G401 (cell line): ENCODE measurements around the gene CTSW. TPM values are rescaled to one million over a fixed set of nuclear protein-coding genes. Genes with fewer than 3 reads are reported as not detected.

Experiments used
- DNase-seq: peaks from one replicate; pipeline ENCODE4 v3.0.0-alpha.2; 2015; ENCODE audit warnings: low spot score
- in situ Hi-C: cut with HindIII; loops from 2 replicates; pipeline ENCODE4 v1.10.0; 2016; ENCODE audit warnings: low sequenced_read_pairs, mixed read lengths
- total RNA-seq: library from RNA; depleted of rRNA; stranded (reverse); fragments of >200 nt; shearing (Covaris generic); gene quantifications from 2 replicates; pipeline ENCODE4 v1.2.3, GENCODE V29; 2014; rRNA removed

Gene CTSW
- total RNA-seq, 1 experiment from 2014 or later: not detected

- in situ Hi-C loops: no loop called here
- DNase-seq: no peak
These were observed 38.0 kb downstream of the CTSW start for GRCh38 chr11:65917434-65918210.

- peak; percentile 36 for DNase-seq
- in situ Hi-C loops: no loop called here
These were observed 38.8 kb downstream of the CTSW start, which contains the start of gene C11orf68 for GRCh38 chr11:65918211-65919140. C11orf68 (minus strand) TSS chr11:65919062; CDS start chr11:65919031, 31 bp downstream.

DNA sequence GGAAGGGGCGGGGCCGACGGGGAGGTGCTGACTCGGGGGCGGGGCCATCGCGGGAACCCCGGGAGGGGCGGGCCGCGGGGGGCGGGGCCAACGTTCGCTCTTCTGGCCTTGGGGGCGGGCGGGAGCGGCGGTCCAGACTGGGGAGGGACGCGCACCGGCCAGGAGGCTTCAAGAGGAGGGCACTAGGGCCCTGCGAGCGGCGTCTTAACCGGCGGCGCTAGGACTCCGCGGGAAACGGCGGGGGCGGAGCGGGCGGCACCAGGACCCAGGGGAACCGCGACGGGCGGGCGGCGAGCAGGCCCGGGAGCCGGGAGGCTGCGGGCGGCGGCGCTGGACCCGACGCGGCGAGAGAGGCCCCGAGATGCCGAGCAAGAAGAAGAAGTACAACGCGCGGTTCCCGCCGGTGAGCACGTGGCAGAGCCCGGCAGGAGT, 39.5 kb downstream of the CTSW start, which contains the start of gene DRAP1:
DRAP1 (plus strand) TSS at position 286 of the 432 bp plus-strand sequence; CDS start at position 362, 76 bp downstream.
- in situ Hi-C loops: no loop called here
- DNase-seq: peak; percentile 99

GRCh38 chr11:65919573-65920371, 40.1 kb downstream of the CTSW start:
- in situ Hi-C loops: no loop called here
- peak; percentile 33 for DNase-seq

- no peak for DNase-seq
- in situ Hi-C loops: no loop called here
These were observed 40.8 kb downstream of the CTSW start for GRCh38 chr11:65920372-65920802.

DNA sequence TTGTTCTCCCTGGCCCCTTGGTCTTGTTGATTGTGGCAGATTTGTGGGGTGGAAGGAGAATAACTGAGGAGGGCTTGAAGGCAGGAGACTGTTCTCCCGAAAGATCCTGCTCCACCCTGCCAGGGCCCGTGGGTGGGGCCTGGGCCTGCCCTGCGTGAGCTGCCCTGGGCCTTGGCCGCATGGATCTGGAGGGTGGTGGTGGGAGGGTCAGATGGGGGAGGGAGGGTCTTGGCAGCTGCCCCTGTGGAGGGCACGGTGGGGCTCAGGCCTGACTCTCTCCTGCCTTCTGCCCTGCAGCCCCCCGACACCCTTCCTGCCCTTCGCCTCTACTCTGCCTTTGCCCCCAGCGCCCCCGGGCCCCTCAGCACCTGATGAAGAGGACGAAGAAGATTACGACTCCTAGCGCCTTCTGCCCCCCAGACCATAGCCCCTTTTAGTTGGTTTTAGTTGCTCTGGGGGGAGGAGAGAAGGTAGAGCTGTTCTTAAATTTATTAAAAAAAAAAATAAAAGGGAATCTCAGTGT, 41.5 kb downstream of the CTSW start:
- no peak for DNase-seq
- in situ Hi-C loops: no loop called here

GRCh38 chr11:65921876-65922275, 42.2 kb downstream of the CTSW start:
- in situ Hi-C loops: no loop called here
- DNase-seq: no peak

GRCh38 chr11:65922565-65922964, 42.9 kb downstream of the CTSW start:
- DNase-seq: no peak
- in situ Hi-C loops: no loop called here

GRCh38 chr11:65925397-65925796, 45.8 kb downstream of the CTSW start:
- in situ Hi-C loops: no loop called here
- DNase-seq: no peak

DNA sequence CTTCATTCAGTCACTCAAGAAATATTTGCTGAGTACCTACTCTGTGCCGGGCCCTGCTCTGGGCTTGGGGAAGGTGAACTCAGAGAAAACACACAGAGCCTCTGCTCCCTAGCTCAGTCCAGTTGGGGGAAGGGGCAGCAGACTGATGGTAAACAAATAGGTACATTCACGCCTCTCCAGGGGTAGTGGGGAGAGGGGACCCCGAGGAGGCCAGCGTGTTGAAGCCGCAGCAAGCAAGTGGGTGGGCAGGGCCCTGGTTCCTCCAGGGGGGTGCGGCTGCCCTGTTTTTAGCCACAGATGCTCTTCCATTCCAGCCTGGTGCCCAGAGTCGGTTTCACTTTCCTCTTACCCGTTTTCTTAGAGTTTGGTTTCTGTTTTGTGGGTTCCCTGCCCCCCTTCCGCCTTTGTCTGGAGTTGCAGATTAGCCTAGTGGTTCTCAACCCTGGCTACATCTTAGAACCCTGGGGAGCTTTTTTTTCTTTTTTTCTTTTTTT, 48.3 kb downstream of the CTSW start:
- in situ Hi-C loops: no loop called here
- DNase-seq: no peak

- no peak for DNase-seq
- in situ Hi-C loops: no loop called here
These were observed 49.0 kb downstream of the CTSW start for GRCh38 chr11:65928667-65929066.

DNA sequence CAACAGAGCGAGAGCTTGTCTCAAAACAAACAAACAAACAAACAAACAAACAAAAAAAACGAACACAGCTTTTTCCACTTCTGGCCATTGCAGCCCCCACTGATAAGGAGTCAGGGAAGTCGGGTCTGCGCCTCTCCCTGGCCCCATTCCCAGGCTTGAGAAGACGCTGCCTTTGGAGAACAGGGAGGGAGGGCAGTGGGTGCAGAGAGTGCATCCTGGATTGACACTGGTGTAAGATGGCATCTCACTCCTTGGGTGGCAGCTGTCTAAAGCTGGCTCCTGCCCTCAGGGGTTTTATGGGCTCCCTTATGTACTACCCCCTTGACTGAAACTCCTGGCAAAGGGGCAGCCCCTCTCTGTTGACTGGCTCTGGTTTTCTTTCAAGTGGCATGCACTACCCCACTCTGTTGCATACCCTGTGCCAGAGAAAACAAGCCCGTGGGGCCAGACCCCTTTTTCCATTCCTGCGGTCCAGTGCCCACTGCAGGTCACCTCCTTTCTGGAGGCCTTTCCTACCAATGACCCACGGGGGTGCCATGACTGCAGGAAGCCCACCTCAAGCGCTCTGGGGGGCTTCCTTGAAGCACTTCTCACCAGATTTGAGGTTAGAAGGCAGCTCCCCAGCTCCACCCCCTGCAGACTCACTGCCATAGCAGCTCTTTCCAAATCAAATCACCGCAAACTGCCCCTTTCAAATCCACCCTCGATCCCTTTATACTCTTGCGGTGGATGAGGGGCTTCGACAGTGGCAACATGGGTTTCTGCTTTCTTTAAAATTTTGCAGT, 52.3 kb downstream of the CTSW start:
- in situ Hi-C loops: no loop called here
- no peak for DNase-seq

- in situ Hi-C loops: no loop called here
- DNase-seq: no peak
These were observed 52.9 kb downstream of the CTSW start for GRCh38 chr11:65932558-65932919.

Other genes starting within 250 kb of the CTSW start
- 22.5 and 25.2 TPM in 2 replicates for gene SIPA1, start 241.7 kb upstream of the CTSW start, total RNA-seq
- gene RELA, start 216.9 kb upstream of the CTSW start, total RNA-seq: 29.7 and 38.0 TPM in 2 replicates
- 66.3 and 71.4 TPM in 2 replicates for gene KAT5, start 167.6 kb upstream of the CTSW start, total RNA-seq
- 86.2 and 132 TPM in 2 replicates for gene RNASEH2C, start 159.0 kb upstream of the CTSW start, total RNA-seq
- 15.7 and 20.6 TPM in 2 replicates for gene AP5B1, start 98.9 kb upstream of the CTSW start, total RNA-seq
- not detected in 2 replicates for gene OVOL1, start 92.8 kb upstream of the CTSW start, total RNA-seq
- not detected in 2 replicates for gene SNX32, start 45.9 kb upstream of the CTSW start, total RNA-seq
- gene CFL1, start 21.7 kb upstream of the CTSW start, total RNA-seq: 1,273 and 1,592 TPM in 2 replicates
- 61.8 and 70.4 TPM in 2 replicates for gene MUS81, start 19.4 kb upstream of the CTSW start, total RNA-seq
- 35.8 and 38.2 TPM in 2 replicates for gene EFEMP2, start 7.0 kb upstream of the CTSW start, total RNA-seq
- 79.3 and 89.3 TPM in 2 replicates for gene FIBP, start 8.6 kb downstream of the CTSW start, total RNA-seq
- 180 and 212 TPM in 2 replicates for gene CCDC85B, start 10.8 kb downstream of the CTSW start, total RNA-seq
- gene FOSL1, start 20.6 kb downstream of the CTSW start, total RNA-seq: 23.6 and 30.8 TPM in 2 replicates
- gene C11orf68, start 39.2 kb downstream of the CTSW start, total RNA-seq: 14.2 and 17.2 TPM in 2 replicates
- 174 and 179 TPM in 2 replicates for gene DRAP1, start 39.6 kb downstream of the CTSW start, total RNA-seq
- not detected in 2 replicates for gene TSGA10IP, start 65.6 kb downstream of the CTSW start, total RNA-seq
- gene SART1, start 81.9 kb downstream of the CTSW start, total RNA-seq: 49.0 and 73.1 TPM in 2 replicates
- 15.6 and 29.9 TPM in 2 replicates for gene EIF1AD, start 122.3 kb downstream of the CTSW start, total RNA-seq
- gene BANF1, start 122.7 kb downstream of the CTSW start, total RNA-seq: 291 and 355 TPM in 2 replicates
- gene CST6, start 132.2 kb downstream of the CTSW start, total RNA-seq: not detected in 2 replicates
- not detected in 2 replicates for gene CATSPER1, start 146.6 kb downstream of the CTSW start, total RNA-seq
- gene GAL3ST3, start 169.3 kb downstream of the CTSW start, total RNA-seq: not detected in 2 replicates
- gene SF3B2, start 172.5 kb downstream of the CTSW start, total RNA-seq: 264 TPM in 2 replicates
- gene PACS1, start 190.4 kb downstream of the CTSW start, total RNA-seq: 10.5 and 23.2 TPM in 2 replicates